Right atrium auricular region (tissue), 2 donors: ENCODE data around the gene AIM2. TPM values are rescaled to one million over a fixed set of nuclear protein-coding genes. Genes with fewer than 3 reads are reported as not detected.

Source experiments
- DNase-seq: peaks from one replicate; pipeline ENCODE4 v3.0.0-alpha.2; 2019; ENCODE audit warnings: low spot score
- H3K27ac ChIP-seq, 2 donors: fragments of 200-600 bp; sonication (generic); 1 replicate in 1 of 2; 2 replicates in 1 of 2; pipeline ENCODE4 v1.5.1; 2016 to 2019
- H3K27me3 ChIP-seq, 2 donors: fragments of 200-600 bp; sonication (generic); one replicate each; pipeline versions ENCODE4 v1.5.1 to v1.6.0; 2017 to 2019
- H3K36me3 ChIP-seq: fragments of 200-600 bp; sonication (generic); one replicate; pipeline ENCODE4 v1.5.1; 2016
- H3K4me1 ChIP-seq, 2 donors: fragments of 200-600 bp; sonication (generic); one replicate each; pipeline versions ENCODE4 v1.5.1 to v1.6.0; 2017 to 2019
- H3K4me3 ChIP-seq, 2 donors: fragments of 200-600 bp; sonication (generic); 1 replicate in 1 of 2; 2 replicates in 1 of 2; pipeline ENCODE4 v1.5.1; 2017 to 2019; ENCODE audit warnings: mild to moderate bottlenecking in 1 of 2, moderate library complexity in 1 of 2
- H3K9me3 ChIP-seq, 2 donors: fragments of 200-600 bp; sonication (generic); one replicate each; pipeline ENCODE4 v1.5.1; 2019
- CTCF ChIP-seq, 2 donors: fragments of 200-600 bp; sonication (generic); IDR thresholded peaks; one replicate each; pipeline ENCODE4 v1.5.1; 2019; ENCODE audit warnings: antibody characterized with exemption in 2 of 2
- total RNA-seq, 2 donors: library from RNA; depleted of rRNA; stranded (reverse); fragments of >200 nt; gene quantifications; one replicate each; pipeline ENCODE4 v1.1.0, GENCODE V29; 2016

AIM2 gene
- total RNA-seq, 2 donors from 2014 or later, result not detected

- Histone ChIP-seq H3K9me3 (no peaks in the 10 kb centered on the region), H3K4me3 (no peak overlapping the region), H3K27me3 (no peaks in the 10 kb centered on the region), H3K4me1 (no peaks in the 10 kb centered on the region), H3K36me3 (no peaks in the 10 kb centered on the region), H3K27ac (no peak overlapping the region)
- DNase-seq, result no peak
- TF ChIP-seq CTCF (IDR thresholded peaks at IDR 0.05), result no peak
Measured at GRCh38 chr1:159084867-159085266, 8.3 kb upstream of the AIM2 start.

GRCh38 chr1:159084152-159084551, 7.6 kb upstream of the AIM2 start:
- DNase-seq, result no peak
- Histone ChIP-seq H3K27ac (no peak overlapping the region), H3K9me3 (no peaks in the 10 kb centered on the region)

GRCh38 chr1:159083013-159083412, 6.4 kb upstream of the AIM2 start:
- Histone ChIP-seq H3K4me3 (no peak overlapping the region), H3K27ac (no peak overlapping the region), H3K36me3 (no peaks in the 10 kb centered on the region), H3K9me3 (no peaks in the 10 kb centered on the region), H3K4me1 (no peaks in the 10 kb centered on the region), H3K27me3 (no peaks in the 10 kb centered on the region)
- DNase-seq, result no peak
- TF ChIP-seq CTCF (IDR thresholded peaks at IDR 0.05), result no peak

More at GRCh38 chr1:159084152-159084551, 7.6 kb upstream of the AIM2 start:
- no peak overlapping the region for H3K4me3 ChIP-seq
- H3K27me3 ChIP-seq, result no peaks in the 10 kb centered on the region
- TF ChIP-seq CTCF (IDR thresholded peaks at IDR 0.05), result no peak
- no peaks in the 10 kb centered on the region for H3K36me3 ChIP-seq
- H3K4me1 ChIP-seq, result no peaks in the 10 kb centered on the region

GRCh38 chr1:159081626-159082025, 5.1 kb upstream of the AIM2 start:
- Histone ChIP-seq H3K4me3 (no peak overlapping the region), H3K4me1 (no peaks in the 10 kb centered on the region), H3K9me3 (no peaks in the 10 kb centered on the region), H3K36me3 (no peaks in the 10 kb centered on the region), H3K27me3 (no peaks in the 10 kb centered on the region), H3K27ac (no peak overlapping the region)
- no peak for DNase-seq
- TF ChIP-seq CTCF (IDR thresholded peaks at IDR 0.05), result no peak

- H3K9me3 ChIP-seq, result no peaks in the 10 kb centered on the region
- H3K4me3 ChIP-seq, result no peak overlapping the region
- no peaks in the 10 kb centered on the region for H3K36me3 ChIP-seq
- TF ChIP-seq CTCF (IDR thresholded peaks at IDR 0.05), result no peak
- H3K27ac ChIP-seq, result no peak overlapping the region
- H3K4me1 ChIP-seq, result no peaks in the 10 kb centered on the region
- no peak for DNase-seq
- H3K27me3 ChIP-seq, result no peaks in the 10 kb centered on the region
Measured at GRCh38 chr1:159079525-159079924, 3.0 kb upstream of the AIM2 start.
